ENCODE measurements around the gene FOS. TPM values are rescaled to one million over a fixed set of nuclear protein-coding genes. Genes with fewer than 3 reads are reported as not detected.

FOS gene
- total and polyA plus RNA-seq, 2 of the 13 experiments (the other 11 are each of a cell fraction or from before 2014, with no cell fraction given): 15.9 to 24.2 TPM

GRCh38 chr14:75285331-75285730 is 6.7 kb downstream of the FOS start:
- Histone ChIP-seq H3K4me3 (replicated peaks in 1 of 3; ENCODE audit: insufficient read depth in 1 of 3, low read depth in 2 of 3, low read length in 3 of 3) (no peak overlapping the region), H3K27ac (ENCODE audit: extremely low read length, insufficient read depth, low read length) (no peak overlapping the region), H3K4me2 (ENCODE audit: low read depth, low read length) (no peak overlapping the region), H3K79me2 (ENCODE audit: insufficient read depth, low read length) (no peaks in the 10 kb centered on the region), H2AFZ (ENCODE audit: low read length) (no peak overlapping the region), H3K4me1 (ENCODE audit: insufficient read depth, low read length) (peaks cover 66% of the 10 kb centered on the region), H3K36me3 (replicated peaks in 1 of 2; ENCODE audit: control insufficient read depth in 1 of 2, insufficient read depth in 2 of 2, low read length in 2 of 2) (peaks cover 3 to 11% of the 10 kb centered on the region in 2 experiments; a peak in 4 of 5 replicates), H4K20me1 (ENCODE audit: insufficient read depth, low read length) (no peaks in the 10 kb centered on the region; the same call in 1 of the 2 replicates), H3K9me3 (ENCODE audit: low read length) (no peaks in the 10 kb centered on the region), H3K9ac (ENCODE audit: insufficient read depth, low read depth, low read length) (no peak overlapping the region), H3K27me3 (ENCODE audit: control insufficient read depth in 1 of 2, insufficient read depth in 2 of 2, low read length in 2 of 2) (no peaks in the 10 kb centered on the region; a peak in 1 of 5 replicates)
- TF ChIP-seq BATF2 (CRISPR knock-in tag; IDR thresholded peaks at IDR 0.05) (no peak), HIVEP1 (CRISPR knock-in tag; IDR thresholded peaks at IDR 0.05) (no peak), ZNF354B (CRISPR knock-in tag; IDR thresholded peaks at IDR 0.05) (no peak), MAX (IDR thresholded peaks at IDR 0.05) (no peak), SOX6 (IDR thresholded peaks at IDR 0.05) (no peak), SOX6 (CRISPR knock-in tag; IDR thresholded peaks at IDR 0.05) (no peak), ZBTB49 (CRISPR knock-in tag; IDR thresholded peaks at IDR 0.05; ENCODE audit: borderline replicate concordance) (no peak)
- ATAC-seq: no peak
- intact Hi-C loops (cut with micrococcal nuclease; ENCODE audit: unreplicated experiment): no loop called here
- no peak for DNase-seq (ENCODE audit: low spot score)
- no TSS peak for BruUV-seq (replicated peaks)
- ChIA-PET POLR2A (interaction anchor here (3.5 kb wide), 1 partner anchor 8 kb away, joined by 17 read pairs; no protein-coding TSS in a partner anchor), CTCF (ENCODE audit: low intra/inter-chr PET ratio, low total read pairs) (no interaction called here)
- in situ Hi-C loops (cut with HindIII; ENCODE audit: extremely low pct_ligation_motif_present, low pct_unique_long_range_greater_than_20kb): no loop called here
- no peak for FAIRE-seq
